HCT116 (cell line): Measurements from ENCODE around the gene TTLL11.

Experiments used
- CEBPB ChIP-seq: IDR thresholded peaks from 2 replicates; pipeline ENCODE4 v1.6.1; 2012; ENCODE audit warnings: low read depth
- EZH2 ChIP-seq: fragments of 200-600 bp; sonication (generic); IDR thresholded peaks from 2 replicates; pipeline ENCODE4 v1.6.1; 2017; ENCODE audit warnings: antibody characterized with exemption, mixed run types
- JUND ChIP-seq: IDR thresholded peaks from 2 replicates; pipeline ENCODE4 v1.6.1; 2012
- POLR2A ChIP-seq: IDR thresholded peaks from 2 replicates; pipeline ENCODE4 v1.7.0; 2011; ENCODE audit warnings: borderline replicate concordance; ENCODE audit not compliant: insufficient read depth, insufficient read length; ENCODE audit errors: extremely low read depth
- POLR2AphosphoS5 ChIP-seq: IDR thresholded peaks from 2 replicates; pipeline ENCODE4 v1.6.1; 2011; ENCODE audit warnings: mild to moderate bottlenecking, low read depth, low read length, moderate library complexity
- RAD21 ChIP-seq: IDR thresholded peaks from 2 replicates; pipeline ENCODE4 v1.6.1; 2012; ENCODE audit warnings: low read depth, mild to moderate bottlenecking
- SIN3A ChIP-seq: IDR thresholded peaks from 2 replicates; pipeline ENCODE4 v1.6.1; 2012; ENCODE audit warnings: low read depth
- SP1 ChIP-seq: IDR thresholded peaks from 2 replicates; pipeline ENCODE4 v1.6.1; 2012; ENCODE audit warnings: low read depth
- SRF ChIP-seq: IDR thresholded peaks from 2 replicates; pipeline ENCODE4 v1.6.1; 2012; ENCODE audit warnings: low read depth
- YY1 ChIP-seq: IDR thresholded peaks from 2 replicates; pipeline ENCODE4 v1.6.1; 2011; ENCODE audit warnings: low read length, low read depth, moderate library complexity, mild to moderate bottlenecking; ENCODE audit not compliant: insufficient replicate concordance; ENCODE audit errors: extremely low read depth
- ZFX ChIP-seq: fragments of 450-650 bp; IDR thresholded peaks from 2 replicates; pipeline ENCODE4 v1.6.1; 2017
- TF ChIP-seq, protein P1 (sequence below): IDR thresholded peaks from 2 replicates; pipeline ENCODE4 v1.6.1; 2011; ENCODE audit warnings: mild to moderate bottlenecking, low read length, moderate library complexity; ENCODE audit not compliant: insufficient replicate concordance; ENCODE audit errors: extremely low read depth
- TF ChIP-seq, protein P2 (sequence below): IDR thresholded peaks from 2 replicates; pipeline ENCODE4 v1.6.1; 2012; ENCODE audit warnings: low read depth
- TF ChIP-seq, protein P3 (sequence below), 3 experiments: fragments of 200-600 bp in 1 of 3; sonication (generic) in 1 of 3; IDR thresholded peaks in 2 of 3; conservative IDR thresholded peaks in 1 of 3; 2 replicates each; pipeline ENCODE4 v1.5.1; 2012 to 2017; ENCODE audit warnings: low read depth in 2 of 3, low read length in 2 of 3, antibody characterized with exemption in 1 of 3, borderline replicate concordance in 1 of 3, control low read depth in 1 of 3, mild to moderate bottlenecking in 1 of 3, mixed read lengths in 1 of 3, mixed run types in 1 of 3, moderate library complexity in 1 of 3; ENCODE audit not compliant: insufficient read depth in 1 of 3

DNA sequence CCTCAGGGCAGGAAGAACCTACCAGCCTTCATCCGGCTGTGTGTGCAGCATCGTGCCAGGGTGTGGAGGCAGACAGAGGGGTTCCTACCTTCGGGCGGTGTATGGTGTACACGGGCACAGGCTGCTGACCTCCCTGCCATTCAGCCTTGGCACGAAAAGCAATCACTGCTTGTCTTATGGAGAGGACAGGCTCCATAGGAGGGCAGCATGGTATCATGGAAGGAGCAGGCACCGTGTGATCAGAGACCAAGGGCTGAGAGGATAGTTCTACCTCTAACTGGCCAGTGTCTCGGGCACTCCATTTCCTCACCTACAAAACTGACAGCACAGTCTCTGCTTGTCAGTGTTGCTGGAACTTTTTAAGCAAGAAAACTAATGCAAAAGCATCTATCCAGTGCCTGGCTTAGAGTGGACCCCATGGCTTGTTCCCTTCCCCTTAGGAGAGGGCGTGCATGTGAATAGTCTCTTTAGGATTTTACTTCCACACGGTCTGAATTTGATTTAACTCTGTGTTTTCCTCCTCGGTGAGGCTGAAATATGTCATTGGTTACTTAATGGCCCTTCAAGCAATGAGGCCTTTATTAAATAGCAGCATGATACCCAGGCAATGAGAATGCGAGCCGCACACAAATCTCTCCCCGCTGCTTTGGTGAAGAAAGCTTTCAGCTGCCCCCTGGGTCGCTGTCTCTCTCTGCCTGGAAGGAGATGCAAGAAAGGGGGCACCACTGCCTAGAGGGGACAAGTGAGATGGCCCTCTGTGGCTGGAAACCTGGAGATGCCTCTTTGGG lies 22.2 kb downstream of the TTLL11 start:
- TF ChIP-seq, protein P1, sequence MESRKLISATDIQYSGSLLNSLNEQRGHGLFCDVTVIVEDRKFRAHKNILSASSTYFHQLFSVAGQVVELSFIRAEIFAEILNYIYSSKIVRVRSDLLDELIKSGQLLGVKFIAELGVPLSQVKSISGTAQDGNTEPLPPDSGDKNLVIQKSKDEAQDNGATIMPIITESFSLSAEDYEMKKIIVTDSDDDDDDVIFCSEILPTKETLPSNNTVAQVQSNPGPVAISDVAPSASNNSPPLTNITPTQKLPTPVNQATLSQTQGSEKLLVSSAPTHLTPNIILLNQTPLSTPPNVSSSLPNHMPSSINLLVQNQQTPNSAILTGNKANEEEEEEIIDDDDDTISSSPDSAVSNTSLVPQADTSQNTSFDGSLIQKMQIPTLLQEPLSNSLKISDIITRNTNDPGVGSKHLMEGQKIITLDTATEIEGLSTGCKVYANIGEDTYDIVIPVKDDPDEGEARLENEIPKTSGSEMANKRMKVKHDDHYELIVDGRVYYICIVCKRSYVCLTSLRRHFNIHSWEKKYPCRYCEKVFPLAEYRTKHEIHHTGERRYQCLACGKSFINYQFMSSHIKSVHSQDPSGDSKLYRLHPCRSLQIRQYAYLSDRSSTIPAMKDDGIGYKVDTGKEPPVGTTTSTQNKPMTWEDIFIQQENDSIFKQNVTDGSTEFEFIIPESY = no peak
- TF ChIP-seq, protein P2, sequence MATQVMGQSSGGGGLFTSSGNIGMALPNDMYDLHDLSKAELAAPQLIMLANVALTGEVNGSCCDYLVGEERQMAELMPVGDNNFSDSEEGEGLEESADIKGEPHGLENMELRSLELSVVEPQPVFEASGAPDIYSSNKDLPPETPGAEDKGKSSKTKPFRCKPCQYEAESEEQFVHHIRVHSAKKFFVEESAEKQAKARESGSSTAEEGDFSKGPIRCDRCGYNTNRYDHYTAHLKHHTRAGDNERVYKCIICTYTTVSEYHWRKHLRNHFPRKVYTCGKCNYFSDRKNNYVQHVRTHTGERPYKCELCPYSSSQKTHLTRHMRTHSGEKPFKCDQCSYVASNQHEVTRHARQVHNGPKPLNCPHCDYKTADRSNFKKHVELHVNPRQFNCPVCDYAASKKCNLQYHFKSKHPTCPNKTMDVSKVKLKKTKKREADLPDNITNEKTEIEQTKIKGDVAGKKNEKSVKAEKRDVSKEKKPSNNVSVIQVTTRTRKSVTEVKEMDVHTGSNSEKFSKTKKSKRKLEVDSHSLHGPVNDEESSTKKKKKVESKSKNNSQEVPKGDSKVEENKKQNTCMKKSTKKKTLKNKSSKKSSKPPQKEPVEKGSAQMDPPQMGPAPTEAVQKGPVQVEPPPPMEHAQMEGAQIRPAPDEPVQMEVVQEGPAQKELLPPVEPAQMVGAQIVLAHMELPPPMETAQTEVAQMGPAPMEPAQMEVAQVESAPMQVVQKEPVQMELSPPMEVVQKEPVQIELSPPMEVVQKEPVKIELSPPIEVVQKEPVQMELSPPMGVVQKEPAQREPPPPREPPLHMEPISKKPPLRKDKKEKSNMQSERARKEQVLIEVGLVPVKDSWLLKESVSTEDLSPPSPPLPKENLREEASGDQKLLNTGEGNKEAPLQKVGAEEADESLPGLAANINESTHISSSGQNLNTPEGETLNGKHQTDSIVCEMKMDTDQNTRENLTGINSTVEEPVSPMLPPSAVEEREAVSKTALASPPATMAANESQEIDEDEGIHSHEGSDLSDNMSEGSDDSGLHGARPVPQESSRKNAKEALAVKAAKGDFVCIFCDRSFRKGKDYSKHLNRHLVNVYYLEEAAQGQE = no peak
- TF ChIP-seq, protein P3, sequence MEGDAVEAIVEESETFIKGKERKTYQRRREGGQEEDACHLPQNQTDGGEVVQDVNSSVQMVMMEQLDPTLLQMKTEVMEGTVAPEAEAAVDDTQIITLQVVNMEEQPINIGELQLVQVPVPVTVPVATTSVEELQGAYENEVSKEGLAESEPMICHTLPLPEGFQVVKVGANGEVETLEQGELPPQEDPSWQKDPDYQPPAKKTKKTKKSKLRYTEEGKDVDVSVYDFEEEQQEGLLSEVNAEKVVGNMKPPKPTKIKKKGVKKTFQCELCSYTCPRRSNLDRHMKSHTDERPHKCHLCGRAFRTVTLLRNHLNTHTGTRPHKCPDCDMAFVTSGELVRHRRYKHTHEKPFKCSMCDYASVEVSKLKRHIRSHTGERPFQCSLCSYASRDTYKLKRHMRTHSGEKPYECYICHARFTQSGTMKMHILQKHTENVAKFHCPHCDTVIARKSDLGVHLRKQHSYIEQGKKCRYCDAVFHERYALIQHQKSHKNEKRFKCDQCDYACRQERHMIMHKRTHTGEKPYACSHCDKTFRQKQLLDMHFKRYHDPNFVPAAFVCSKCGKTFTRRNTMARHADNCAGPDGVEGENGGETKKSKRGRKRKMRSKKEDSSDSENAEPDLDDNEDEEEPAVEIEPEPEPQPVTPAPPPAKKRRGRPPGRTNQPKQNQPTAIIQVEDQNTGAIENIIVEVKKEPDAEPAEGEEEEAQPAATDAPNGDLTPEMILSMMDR (IDR thresholded peaks at IDR 0.05 in 2 of 3, conservative IDR thresholded peaks at IDR 0.05 in 1 of 3; ENCODE audit: borderline replicate concordance in 1 of 3, insufficient read depth in 1 of 3, low read depth in 2 of 3, low read length in 2 of 3) = no peak
- TF ChIP-seq POLR2A = no peak
- no peak for TF ChIP-seq POLR2AphosphoS5
- TF ChIP-seq SRF = no peak
- TF ChIP-seq JUND = no peak
- TF ChIP-seq CEBPB = no peak
- no peak for TF ChIP-seq YY1
- no peak for TF ChIP-seq SP1
- no peak for TF ChIP-seq SIN3A
- no peak for TF ChIP-seq ZFX
- no peak for TF ChIP-seq RAD21
- no peak for TF ChIP-seq EZH2
